MCF 10A (cell line): ENCODE measurements around the gene CACNA2D1. TPM values are rescaled to one million over a fixed set of nuclear protein-coding genes. Genes with fewer than 3 reads are reported as not detected.

Experiments used
- BruUV-seq: library from RNA; stranded (reverse); fragments of 400-500 nt; replicated peaks from 2 replicates; lab custom pipeline; 2021; lab: Mats Ljungman, UMichigan
- CTCF ChIA-PET: fragments of 300-600 bp; sonication (Branson Sonifier 250); formaldehyde crosslinking; extraction: SDS; loops from one replicate; lab custom pipeline; 2021; ENCODE audit warnings: antibody characterized with exemption, inconsistent platforms; lab: Yijun Ruan, JAX
- POLR2A ChIA-PET: fragments of 300-600, 350-650 bp; sonication (Branson Sonifier 250); formaldehyde crosslinking; extraction: SDS; loops from one replicate; lab custom pipeline; 2020; ENCODE audit warnings: antibody characterized with exemption, inconsistent platforms; lab: Yijun Ruan, JAX
- DNase-seq: peaks from one replicate; pipeline ENCODE4 v3.0.0-alpha.2; 2018; ENCODE audit not compliant: unreplicated experiment
- H3K27ac Mint-ChIP-seq: one replicate; pipeline ENCODE4 v1.8.0; 2022; ENCODE audit warnings: mild to moderate bottlenecking, low read depth, mixed read lengths; ENCODE audit not compliant: unreplicated experiment
- H3K27me3 Mint-ChIP-seq: one replicate; pipeline ENCODE4 v1.8.0; 2022; ENCODE audit warnings: mixed read lengths; ENCODE audit not compliant: insufficient read depth, unreplicated experiment
- H3K36me3 Mint-ChIP-seq: one replicate; pipeline ENCODE4 v1.8.0; 2022; ENCODE audit warnings: mild to moderate bottlenecking, moderate library complexity, mixed read lengths; ENCODE audit not compliant: insufficient read depth, unreplicated experiment
- H3K4me1 Mint-ChIP-seq: one replicate; pipeline ENCODE4 v1.8.0; 2022; ENCODE audit warnings: mixed read lengths; ENCODE audit not compliant: insufficient read depth, unreplicated experiment
- H3K4me3 Mint-ChIP-seq: one replicate; pipeline ENCODE4 v1.8.0; 2022; ENCODE audit warnings: mild to moderate bottlenecking, moderate library complexity, mixed read lengths; ENCODE audit not compliant: unreplicated experiment
- H3K9me3 Mint-ChIP-seq: one replicate; pipeline ENCODE4 v1.8.0; 2022; ENCODE audit warnings: mixed read lengths; ENCODE audit not compliant: unreplicated experiment
- intact Hi-C: fragments of 100-400 bp; cut with micrococcal nuclease; formaldehyde crosslinking; loops from 2 replicates; pipeline ENCODE4 v1.14.1; 2022
- total RNA-seq: library from RNA; stranded (reverse); gene quantifications from 2 replicates; pipeline ENCODE4 v1.2.3, GENCODE V29; 2022
- TF ChIP-seq, protein P1 (sequence below): fragments of 200-600 bp; IDR thresholded peaks from one replicate; pipeline ENCODE4 v1.8.0; 2022; ENCODE audit warnings: antibody characterized with exemption, mild to moderate bottlenecking; ENCODE audit not compliant: unreplicated experiment

Gene CACNA2D1
- total RNA-seq, 1 experiment from 2014 or later: not detected

DNA sequence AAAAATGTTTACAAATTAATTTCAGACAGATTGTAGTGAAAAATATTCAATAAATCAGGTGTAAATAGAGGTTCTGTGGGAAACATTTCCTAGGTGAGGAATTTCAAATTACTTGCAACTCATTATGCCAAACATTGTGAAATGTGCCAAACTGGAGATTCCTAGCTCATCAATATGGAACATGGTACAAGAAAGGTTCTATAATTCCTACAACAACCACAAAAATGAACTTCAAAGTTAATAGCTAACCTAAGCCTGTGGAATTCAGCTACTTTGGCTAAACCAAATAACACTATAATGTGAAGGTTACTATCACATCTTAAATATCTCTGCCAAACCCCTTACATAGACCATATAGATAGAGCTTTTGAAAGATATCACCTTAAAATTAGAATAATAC lies 450.4 kb downstream of the CACNA2D1 start:
- Mint-ChIP-seq H3K4me3 (no peak overlapping the region), H3K9me3 (no peaks in the 10 kb centered on the region), H3K4me1 (no peaks in the 10 kb centered on the region), H3K27me3 (peaks cover 26% of the 10 kb centered on the region), H3K36me3 (no peaks in the 10 kb centered on the region), H3K27ac (no peak overlapping the region)
- intact Hi-C loops: no loop called here
- TF ChIP-seq, protein P1, sequence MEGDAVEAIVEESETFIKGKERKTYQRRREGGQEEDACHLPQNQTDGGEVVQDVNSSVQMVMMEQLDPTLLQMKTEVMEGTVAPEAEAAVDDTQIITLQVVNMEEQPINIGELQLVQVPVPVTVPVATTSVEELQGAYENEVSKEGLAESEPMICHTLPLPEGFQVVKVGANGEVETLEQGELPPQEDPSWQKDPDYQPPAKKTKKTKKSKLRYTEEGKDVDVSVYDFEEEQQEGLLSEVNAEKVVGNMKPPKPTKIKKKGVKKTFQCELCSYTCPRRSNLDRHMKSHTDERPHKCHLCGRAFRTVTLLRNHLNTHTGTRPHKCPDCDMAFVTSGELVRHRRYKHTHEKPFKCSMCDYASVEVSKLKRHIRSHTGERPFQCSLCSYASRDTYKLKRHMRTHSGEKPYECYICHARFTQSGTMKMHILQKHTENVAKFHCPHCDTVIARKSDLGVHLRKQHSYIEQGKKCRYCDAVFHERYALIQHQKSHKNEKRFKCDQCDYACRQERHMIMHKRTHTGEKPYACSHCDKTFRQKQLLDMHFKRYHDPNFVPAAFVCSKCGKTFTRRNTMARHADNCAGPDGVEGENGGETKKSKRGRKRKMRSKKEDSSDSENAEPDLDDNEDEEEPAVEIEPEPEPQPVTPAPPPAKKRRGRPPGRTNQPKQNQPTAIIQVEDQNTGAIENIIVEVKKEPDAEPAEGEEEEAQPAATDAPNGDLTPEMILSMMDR: no peak
- no TSS peak for BruUV-seq
- no peak for DNase-seq
- POLR2A ChIA-PET: no interaction called here
- CTCF ChIA-PET: interaction anchor here (1.7 kb wide), 1 partner anchor 23 kb away, joined by 5 read pairs; no protein-coding TSS in a partner anchor

GRCh38 chr7:81990395-81990794 lies 453.2 kb downstream of the CACNA2D1 start:
- no peaks in the 10 kb centered on the region for H3K9me3 Mint-ChIP-seq
- DNase-seq: no peak
- intact Hi-C loops: no loop called here
- POLR2A ChIA-PET: interaction anchor here (0.7 kb wide), 1 partner anchor 21 kb away, joined by 3 read pairs; no protein-coding TSS in a partner anchor
- CTCF ChIA-PET: interaction anchor here (0.6 to 0.8 kb wide), 2 partner anchors 185 to 211 kb away, joined by 3 to 5 read pairs; no protein-coding TSS in a partner anchor
- no peaks in the 10 kb centered on the region for H3K36me3 Mint-ChIP-seq
- BruUV-seq: no TSS peak
- TF ChIP-seq, protein P1: no peak
- H3K4me1 Mint-ChIP-seq: no peaks in the 10 kb centered on the region
- H3K27me3 Mint-ChIP-seq: peaks cover 26% of the 10 kb centered on the region
- H3K4me3 Mint-ChIP-seq: no peak overlapping the region
- H3K27ac Mint-ChIP-seq: no peak overlapping the region

DNA sequence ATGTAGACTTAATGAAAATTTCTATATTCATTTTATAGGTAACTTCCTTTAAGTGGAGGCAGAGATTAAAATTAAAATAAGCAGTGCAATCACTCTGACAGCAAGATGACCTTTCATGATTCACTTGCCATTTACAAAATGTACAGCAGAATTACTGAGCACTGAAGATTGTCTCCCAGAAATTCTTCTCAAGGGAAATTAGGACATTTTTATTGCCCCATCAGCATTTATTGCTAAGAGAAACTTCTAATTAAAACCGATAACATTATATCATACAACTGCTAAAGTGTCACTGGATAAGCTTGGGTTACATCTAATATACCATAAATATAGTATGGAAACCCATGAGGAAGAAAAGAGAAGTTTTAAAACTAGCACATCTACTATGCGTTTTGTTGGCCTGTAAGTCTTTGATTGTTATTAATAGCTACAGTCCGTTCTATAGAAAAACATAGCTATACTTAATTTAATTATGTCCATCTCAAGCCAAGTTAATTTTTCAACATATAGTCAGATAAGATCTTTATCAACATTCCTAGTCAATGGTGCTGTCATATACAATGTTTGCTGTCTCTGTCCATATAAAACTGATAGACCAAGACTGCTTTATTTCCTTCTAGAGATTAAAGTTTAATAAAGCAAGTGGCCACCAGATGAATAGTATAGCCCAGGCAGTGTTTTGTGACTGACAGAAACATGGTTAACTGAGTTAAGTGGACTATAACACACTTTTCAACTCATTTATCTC lies 456.7 kb downstream of the CACNA2D1 start:
- Mint-ChIP-seq H3K4me3 (no peak overlapping the region), H3K9me3 (no peaks in the 10 kb centered on the region), H3K36me3 (no peaks in the 10 kb centered on the region), H3K4me1 (no peaks in the 10 kb centered on the region), H3K27ac (no peak overlapping the region), H3K27me3 (peaks cover 27% of the 10 kb centered on the region)
- CTCF ChIA-PET: interaction anchor here (0.6 kb wide), 1 partner anchor 261 kb away, joined by 3 read pairs; no protein-coding TSS in a partner anchor
- no TSS peak for BruUV-seq
- no peak for DNase-seq
- POLR2A ChIA-PET: no interaction called here
- intact Hi-C loops: no loop called here
- TF ChIP-seq, protein P1: no peak

GRCh38 chr7:81983406-81983805 lies 460.2 kb downstream of the CACNA2D1 start:
- Mint-ChIP-seq H3K4me1 (no peaks in the 10 kb centered on the region), H3K27ac (no peak overlapping the region), H3K27me3 (peaks cover 59% of the 10 kb centered on the region), H3K4me3 (no peak overlapping the region), H3K9me3 (no peaks in the 10 kb centered on the region), H3K36me3 (no peaks in the 10 kb centered on the region)
- no peak for DNase-seq
- no TSS peak for BruUV-seq
- ChIA-PET POLR2A (no interaction called here), CTCF (no interaction called here)
- TF ChIP-seq, protein P1: no peak
- intact Hi-C loops: no loop called here
